SK-N-SH (cell line): Measurements from ENCODE around the gene TEX12.
"Not testable (repeated sequence)": the region's sequence is repeated elsewhere in the genome, so short reads cannot be mapped to it uniquely, and the experiment has no call there.

ENCODE experiments used
- CTCF ChIP-seq: fragments of 200-600 bp; sonication (generic); IDR thresholded peaks from 2 replicates; pipeline ENCODE4 v1.6.1; 2017; ENCODE audit warnings: antibody characterized with exemption, mild to moderate bottlenecking, moderate library complexity
- EP300 ChIP-seq, 2 experiments: IDR thresholded peaks; 2 replicates each; pipeline versions ENCODE4 v1.4.0 to v1.6.1; 2012; ENCODE audit warnings: borderline replicate concordance in 1 of 2, low read depth in 1 of 2, low read length in 1 of 2
- MXI1 ChIP-seq: IDR thresholded peaks from 2 replicates; pipeline ENCODE4 v1.6.1; 2012; ENCODE audit warnings: mild to moderate bottlenecking, low read depth, low read length, improper control_type of control experiment
- RAD21 ChIP-seq: IDR thresholded peaks from 2 replicates; pipeline ENCODE4 v1.6.1; 2012; ENCODE audit warnings: mild to moderate bottlenecking, low read length
- TAF1 ChIP-seq: IDR thresholded peaks from 2 replicates; pipeline ENCODE4 v1.6.1; 2012; ENCODE audit warnings: low read depth, mild to moderate bottlenecking, low read length, moderate library complexity, borderline replicate concordance

- TF ChIP-seq CTCF; EP300 (IDR thresholded peaks at IDR 0.05; ENCODE audit: borderline replicate concordance in 1 of 2, low read depth in 1 of 2, low read length in 1 of 2); MXI1; TAF1; RAD21: not testable (repeated sequence)
Measured at GRCh38 chr11:112199101-112199500, 31.9 kb downstream of the TEX12 start.
